Natural killer cell (primary cell): ENCODE measurements around the gene SLC19A1. TPM values are rescaled to one million over a fixed set of nuclear protein-coding genes. Genes with fewer than 3 reads are reported as not detected.

Experiments used
- ATAC-seq, 3 donors: fragments of 150-1000 bp in 2 of 3; fragments of 200-7000 bp in 1 of 3; cut with Tn5 transposase; 1 replicate in 1 of 3; 2 replicates in 2 of 3; pipeline ENCODE4 v1.10.0; 2021; ENCODE audit warnings: mild to moderate bottlenecking in 2 of 3, moderate library complexity in 2 of 3
- DNase-seq, 2 donors: peaks; one replicate each; pipeline versions ENCODE4 v3.0.0 to v3.0.0-alpha.2; 2013 to 2021; ENCODE audit warnings: mixed read lengths in 1 of 2
- H3K27ac ChIP-seq: one replicate; pipeline ENCODE4 v1.5.1; 2013; ENCODE audit warnings: mild to moderate bottlenecking, low read length
- H3K27me3 ChIP-seq: one replicate; pipeline ENCODE4 v1.6.1; 2013; ENCODE audit warnings: low read length; ENCODE audit not compliant: control insufficient read depth, insufficient read depth
- H3K36me3 ChIP-seq: one replicate; pipeline ENCODE4 v1.6.1; 2013; ENCODE audit warnings: low read length; ENCODE audit not compliant: control insufficient read depth, insufficient read depth
- H3K4me1 ChIP-seq: one replicate; pipeline ENCODE4 v1.6.1; 2013; ENCODE audit warnings: low read length; ENCODE audit not compliant: control insufficient read depth, insufficient read depth
- H3K4me3 ChIP-seq: one replicate; pipeline ENCODE4 v1.5.1; 2013; ENCODE audit warnings: low read length
- H3K9me3 ChIP-seq: one replicate; pipeline ENCODE4 v1.6.1; 2013; ENCODE audit warnings: low read length; ENCODE audit not compliant: control insufficient read depth, insufficient read depth
- H3K27ac Mint-ChIP-seq, 2 donors: one replicate each; pipeline ENCODE4 v1.8.0; 2022; ENCODE audit warnings: mild to moderate bottlenecking in 2 of 2, mixed read lengths in 2 of 2, moderate library complexity in 1 of 2
- H3K27me3 Mint-ChIP-seq, 2 donors: one replicate each; pipeline ENCODE4 v1.8.0; 2022; ENCODE audit warnings: low read depth in 2 of 2, mixed read lengths in 2 of 2
- H3K36me3 Mint-ChIP-seq: one replicate; pipeline ENCODE4 v1.8.0; 2022; ENCODE audit warnings: mixed read lengths
- H3K4me1 Mint-ChIP-seq, 2 donors: one replicate each; pipeline ENCODE4 v1.8.0; 2022; ENCODE audit warnings: mixed read lengths in 2 of 2
- H3K4me3 Mint-ChIP-seq: one replicate; pipeline ENCODE4 v1.8.0; 2022; ENCODE audit warnings: mild to moderate bottlenecking, moderate library complexity, mixed read lengths
- H3K9me3 Mint-ChIP-seq, 2 donors: one replicate each; pipeline ENCODE4 v1.8.0; 2022; ENCODE audit warnings: mixed read lengths in 2 of 2
- CTCF ChIP-seq: fragments of 200-600 bp; IDR thresholded peaks from one replicate; pipeline ENCODE4 v1.8.0; 2022; ENCODE audit warnings: antibody characterized with exemption
- WGBS: methylation state at CpG from one replicate; pipeline ENCODE4 v1.1.7; 2013; ENCODE audit warnings: missing lambda C conversion rate; ENCODE audit not compliant: insufficient coverage; 5-methylcytosine and 5-hydroxymethylcytosine counted together
- intact Hi-C: fragments of 100-400 bp; cut with micrococcal nuclease; formaldehyde crosslinking; loops from one replicate; pipeline ENCODE4 v1.14.2; 2022
- total RNA-seq, 4 donors: library from RNA; stranded (reverse); fragments of 120-200 nt in 1 of 4; gene quantifications; one replicate each; pipeline versions ENCODE4 v1.2.3 to v1.2.4, GENCODE V29; 2013 to 2022

SLC19A1 gene
- total RNA-seq, 3 donors from 2014 or later (not counting 1 experiment from before 2014, with no cell fraction given): 2.5 to 9.0 (median 4.9) TPM

GRCh38 chr21:45508607-45509565 lies 33.4 kb downstream of the SLC19A1 start:
- no peaks in the 10 kb centered on the region for H3K9me3 ChIP-seq
- H3K4me3 ChIP-seq: no peak overlapping the region
- Mint-ChIP-seq H3K9me3 (no peaks in the 10 kb centered on the region), H3K36me3 (no peaks in the 10 kb centered on the region), H3K4me3 (no peak overlapping the region), H3K27ac (no peak overlapping the region), H3K4me1 (no peaks in the 10 kb centered on the region), H3K27me3 (no peaks in the 10 kb centered on the region)
- no peak for TF ChIP-seq CTCF
- no peaks in the 10 kb centered on the region for H3K36me3 ChIP-seq
- H3K27me3 ChIP-seq: no peaks in the 10 kb centered on the region
- no peak for DNase-seq
- no peak for ATAC-seq
- H3K27ac ChIP-seq: no peak overlapping the region
- 79% methylated on average over 42 of the region's 42 CpGs for WGBS
- intact Hi-C loops: no loop called here
- peaks cover 13% of the 10 kb centered on the region for H3K4me1 ChIP-seq

- TF ChIP-seq CTCF: no peak
- Mint-ChIP-seq H3K4me1 (no peaks in the 10 kb centered on the region), H3K9me3 (no peaks in the 10 kb centered on the region), H3K36me3 (no peaks in the 10 kb centered on the region), H3K27ac (no peak overlapping the region), H3K4me3 (no peak overlapping the region), H3K27me3 (no peaks in the 10 kb centered on the region)
- no peak overlapping the region for H3K27ac ChIP-seq
- H3K4me1 ChIP-seq: peaks cover 4% of the 10 kb centered on the region
- no peaks in the 10 kb centered on the region for H3K27me3 ChIP-seq
- no peak overlapping the region for H3K4me3 ChIP-seq
- no peaks in the 10 kb centered on the region for H3K36me3 ChIP-seq
- H3K9me3 ChIP-seq: no peaks in the 10 kb centered on the region
- 97% methylated on average over 3 of the region's 3 CpGs for WGBS
- intact Hi-C loops: no loop called here
- no peak for ATAC-seq
- DNase-seq: no peak
Measured at GRCh38 chr21:45507888-45508508, 34.2 kb downstream of the SLC19A1 start.

- no peaks in the 10 kb centered on the region for H3K36me3 ChIP-seq
- H3K27ac Mint-ChIP-seq: no peak overlapping the region
- no peaks in the 10 kb centered on the region for H3K4me1 Mint-ChIP-seq
- 92% methylated on average over 9 of the region's 9 CpGs for WGBS
- no peaks in the 10 kb centered on the region for H3K27me3 Mint-ChIP-seq
- intact Hi-C loops: no loop called here
- no peaks in the 10 kb centered on the region for H3K9me3 Mint-ChIP-seq
- H3K4me3 ChIP-seq: no peak overlapping the region
- no peak for DNase-seq
- H3K36me3 Mint-ChIP-seq: no peaks in the 10 kb centered on the region
- no peak for ATAC-seq
- H3K4me3 Mint-ChIP-seq: no peak overlapping the region
- no peaks in the 10 kb centered on the region for H3K4me1 ChIP-seq
- H3K27ac ChIP-seq: no peak overlapping the region
- H3K9me3 ChIP-seq: no peaks in the 10 kb centered on the region
- no peak for TF ChIP-seq CTCF
- no peaks in the 10 kb centered on the region for H3K27me3 ChIP-seq
Measured at GRCh38 chr21:45507523-45507875, 34.7 kb downstream of the SLC19A1 start.
